Panc1 (cell line): ENCODE measurements around the gene RING1.

ENCODE experiments used
- POLR2AphosphoS5 ChIP-seq: IDR thresholded peaks from 2 replicates; pipeline ENCODE4 v1.6.1; 2012; ENCODE audit warnings: mild to moderate bottlenecking, low read depth, low read length, moderate library complexity
- TF ChIP-seq, protein P1 (sequence below), 2 experiments: IDR thresholded peaks; 2 replicates each; pipeline ENCODE4 v1.6.1; 2011 to 2012; ENCODE audit warnings: low read depth in 2 of 2, control low read depth in 1 of 2, low read length in 1 of 2, mild to moderate bottlenecking in 1 of 2, moderate library complexity in 1 of 2; ENCODE audit not compliant: insufficient read depth in 1 of 2
- TF ChIP-seq, protein P2 (sequence below): fragments of 450-650 bp; IDR thresholded peaks from 2 replicates; pipeline ENCODE4 v1.5.1; 2017; ENCODE audit warnings: mild to moderate bottlenecking

DNA sequence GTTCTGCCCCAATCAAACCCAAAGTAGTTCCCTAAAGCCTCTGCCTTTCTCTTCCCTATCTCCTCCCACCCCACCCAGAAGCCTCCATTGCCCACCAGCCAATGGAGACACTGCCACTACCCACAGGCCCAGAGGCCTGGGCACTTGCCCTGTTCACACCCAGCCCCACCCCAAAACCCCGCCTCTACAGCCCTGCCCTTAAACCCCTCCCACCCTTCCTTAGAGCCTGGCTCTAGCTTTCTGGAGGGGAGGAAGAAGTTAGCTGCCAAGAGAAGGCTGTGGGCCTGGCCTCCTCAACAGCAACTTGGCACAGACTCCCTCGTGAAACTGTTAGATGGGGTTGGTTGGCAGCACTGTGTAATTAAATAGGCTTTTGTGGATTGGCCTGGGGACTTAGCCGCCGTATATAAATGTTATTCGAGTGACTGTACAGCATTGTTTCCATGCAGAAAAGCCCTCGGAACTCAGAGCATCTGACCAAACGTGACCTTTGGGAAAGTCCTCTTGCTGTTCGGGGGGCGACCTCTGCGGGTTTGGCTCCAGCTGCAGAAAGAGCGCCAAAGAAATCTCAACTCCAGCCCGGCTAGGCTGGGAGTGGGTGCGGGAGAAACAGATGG lies 47.5 kb upstream of the RING1 start:
- TF ChIP-seq, protein P1, sequence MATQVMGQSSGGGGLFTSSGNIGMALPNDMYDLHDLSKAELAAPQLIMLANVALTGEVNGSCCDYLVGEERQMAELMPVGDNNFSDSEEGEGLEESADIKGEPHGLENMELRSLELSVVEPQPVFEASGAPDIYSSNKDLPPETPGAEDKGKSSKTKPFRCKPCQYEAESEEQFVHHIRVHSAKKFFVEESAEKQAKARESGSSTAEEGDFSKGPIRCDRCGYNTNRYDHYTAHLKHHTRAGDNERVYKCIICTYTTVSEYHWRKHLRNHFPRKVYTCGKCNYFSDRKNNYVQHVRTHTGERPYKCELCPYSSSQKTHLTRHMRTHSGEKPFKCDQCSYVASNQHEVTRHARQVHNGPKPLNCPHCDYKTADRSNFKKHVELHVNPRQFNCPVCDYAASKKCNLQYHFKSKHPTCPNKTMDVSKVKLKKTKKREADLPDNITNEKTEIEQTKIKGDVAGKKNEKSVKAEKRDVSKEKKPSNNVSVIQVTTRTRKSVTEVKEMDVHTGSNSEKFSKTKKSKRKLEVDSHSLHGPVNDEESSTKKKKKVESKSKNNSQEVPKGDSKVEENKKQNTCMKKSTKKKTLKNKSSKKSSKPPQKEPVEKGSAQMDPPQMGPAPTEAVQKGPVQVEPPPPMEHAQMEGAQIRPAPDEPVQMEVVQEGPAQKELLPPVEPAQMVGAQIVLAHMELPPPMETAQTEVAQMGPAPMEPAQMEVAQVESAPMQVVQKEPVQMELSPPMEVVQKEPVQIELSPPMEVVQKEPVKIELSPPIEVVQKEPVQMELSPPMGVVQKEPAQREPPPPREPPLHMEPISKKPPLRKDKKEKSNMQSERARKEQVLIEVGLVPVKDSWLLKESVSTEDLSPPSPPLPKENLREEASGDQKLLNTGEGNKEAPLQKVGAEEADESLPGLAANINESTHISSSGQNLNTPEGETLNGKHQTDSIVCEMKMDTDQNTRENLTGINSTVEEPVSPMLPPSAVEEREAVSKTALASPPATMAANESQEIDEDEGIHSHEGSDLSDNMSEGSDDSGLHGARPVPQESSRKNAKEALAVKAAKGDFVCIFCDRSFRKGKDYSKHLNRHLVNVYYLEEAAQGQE (IDR thresholded peaks at IDR 0.05; ENCODE audit: insufficient read depth in 1 of 2, low read depth in 2 of 2, low read length in 1 of 2) = no peak
- TF ChIP-seq, protein P2, sequence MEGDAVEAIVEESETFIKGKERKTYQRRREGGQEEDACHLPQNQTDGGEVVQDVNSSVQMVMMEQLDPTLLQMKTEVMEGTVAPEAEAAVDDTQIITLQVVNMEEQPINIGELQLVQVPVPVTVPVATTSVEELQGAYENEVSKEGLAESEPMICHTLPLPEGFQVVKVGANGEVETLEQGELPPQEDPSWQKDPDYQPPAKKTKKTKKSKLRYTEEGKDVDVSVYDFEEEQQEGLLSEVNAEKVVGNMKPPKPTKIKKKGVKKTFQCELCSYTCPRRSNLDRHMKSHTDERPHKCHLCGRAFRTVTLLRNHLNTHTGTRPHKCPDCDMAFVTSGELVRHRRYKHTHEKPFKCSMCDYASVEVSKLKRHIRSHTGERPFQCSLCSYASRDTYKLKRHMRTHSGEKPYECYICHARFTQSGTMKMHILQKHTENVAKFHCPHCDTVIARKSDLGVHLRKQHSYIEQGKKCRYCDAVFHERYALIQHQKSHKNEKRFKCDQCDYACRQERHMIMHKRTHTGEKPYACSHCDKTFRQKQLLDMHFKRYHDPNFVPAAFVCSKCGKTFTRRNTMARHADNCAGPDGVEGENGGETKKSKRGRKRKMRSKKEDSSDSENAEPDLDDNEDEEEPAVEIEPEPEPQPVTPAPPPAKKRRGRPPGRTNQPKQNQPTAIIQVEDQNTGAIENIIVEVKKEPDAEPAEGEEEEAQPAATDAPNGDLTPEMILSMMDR = no peak
- TF ChIP-seq POLR2AphosphoS5 = no peak
